ENCODE measurements around the gene IGSF8. TPM values are rescaled to one million over a fixed set of nuclear protein-coding genes. Genes with fewer than 3 reads are reported as not detected.

IGSF8 gene
- total and polyA plus RNA-seq, 4 donors: 23.5 to 39.5 (median 26.8) TPM

DNA sequence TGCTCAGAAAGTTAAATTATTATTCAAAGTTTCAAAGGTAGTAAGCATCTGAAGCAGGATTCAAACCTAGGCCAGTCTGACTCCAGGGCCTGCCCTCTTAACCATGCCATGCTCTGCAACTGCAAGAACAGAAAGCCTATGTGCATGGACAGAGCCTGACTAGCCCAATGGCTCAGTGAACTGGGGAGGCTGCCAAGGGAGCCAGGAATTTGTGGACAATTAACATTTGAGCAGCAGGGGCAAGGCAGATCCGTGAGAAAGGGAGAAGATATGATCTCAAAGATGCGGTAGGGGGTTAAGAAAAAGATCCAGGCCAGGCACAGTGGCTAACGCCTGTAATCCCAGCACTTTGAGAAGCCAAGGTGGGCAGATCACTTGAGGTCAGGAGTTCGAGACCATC is 46.5 kb upstream of the IGSF8 start:
- Histone ChIP-seq H3K9me3 (ENCODE audit: control insufficient read depth in 4 of 4, insufficient read depth in 3 of 4, low read length in 3 of 4) (peaks cover 0 to 2% (median 0%) of the 10 kb centered on the region in 4 donors), H3K27ac (ENCODE audit: low read depth in 1 of 2, low read length in 1 of 2) (no peak overlapping the region), H3K4me1 (ENCODE audit: control insufficient read depth in 5 of 5, insufficient read depth in 5 of 5, low read length in 5 of 5) (no peaks in the 10 kb centered on the region), H3K4me3 (no peak overlapping the region), H3K27me3 (ENCODE audit: control insufficient read depth in 3 of 3, insufficient read depth in 3 of 3, low read length in 2 of 3) (no peaks in the 10 kb centered on the region), H3K36me3 (ENCODE audit: control insufficient read depth in 4 of 4, insufficient read depth in 4 of 4, low read length in 4 of 4) (no peaks in the 10 kb centered on the region), H3K9ac (ENCODE audit: insufficient read depth in 1 of 2, low read length in 2 of 2) (no peak overlapping the region)
- DNase-seq (no peak), ATAC-seq (ENCODE audit: insufficient read depth, low FRiP score) (no peak)
- WGBS, 2 donors: 74 to 89% methylated on average over 4 of the region's 4 CpGs
- TF ChIP-seq, protein P1, sequence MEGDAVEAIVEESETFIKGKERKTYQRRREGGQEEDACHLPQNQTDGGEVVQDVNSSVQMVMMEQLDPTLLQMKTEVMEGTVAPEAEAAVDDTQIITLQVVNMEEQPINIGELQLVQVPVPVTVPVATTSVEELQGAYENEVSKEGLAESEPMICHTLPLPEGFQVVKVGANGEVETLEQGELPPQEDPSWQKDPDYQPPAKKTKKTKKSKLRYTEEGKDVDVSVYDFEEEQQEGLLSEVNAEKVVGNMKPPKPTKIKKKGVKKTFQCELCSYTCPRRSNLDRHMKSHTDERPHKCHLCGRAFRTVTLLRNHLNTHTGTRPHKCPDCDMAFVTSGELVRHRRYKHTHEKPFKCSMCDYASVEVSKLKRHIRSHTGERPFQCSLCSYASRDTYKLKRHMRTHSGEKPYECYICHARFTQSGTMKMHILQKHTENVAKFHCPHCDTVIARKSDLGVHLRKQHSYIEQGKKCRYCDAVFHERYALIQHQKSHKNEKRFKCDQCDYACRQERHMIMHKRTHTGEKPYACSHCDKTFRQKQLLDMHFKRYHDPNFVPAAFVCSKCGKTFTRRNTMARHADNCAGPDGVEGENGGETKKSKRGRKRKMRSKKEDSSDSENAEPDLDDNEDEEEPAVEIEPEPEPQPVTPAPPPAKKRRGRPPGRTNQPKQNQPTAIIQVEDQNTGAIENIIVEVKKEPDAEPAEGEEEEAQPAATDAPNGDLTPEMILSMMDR (IDR thresholded peaks at IDR 0.05; ENCODE audit: control extremely low read depth, extremely low read depth): no peak

DNA sequence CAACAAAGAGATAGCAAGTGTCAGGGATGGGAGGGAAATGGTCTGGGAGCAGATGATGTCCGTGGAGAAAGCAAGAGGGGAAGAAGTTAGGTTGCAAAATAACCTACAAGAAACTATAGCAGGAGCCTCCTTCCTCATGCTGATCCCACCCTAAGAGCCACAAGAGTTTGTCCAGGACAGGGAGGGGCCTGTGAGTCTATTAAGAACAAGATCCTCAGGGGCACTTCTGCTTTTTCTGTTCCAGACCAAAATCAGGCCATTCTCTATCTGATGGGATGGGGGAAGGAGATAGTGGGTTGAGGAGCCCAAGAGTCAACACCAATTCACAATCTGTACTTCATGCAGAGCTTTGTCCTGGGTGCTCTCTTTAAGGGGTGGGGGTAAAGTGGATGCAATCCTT is 45.3 kb upstream of the IGSF8 start:
- DNase-seq: no peak
- TF ChIP-seq, protein P1 (IDR thresholded peaks at IDR 0.05; ENCODE audit: control extremely low read depth, extremely low read depth): no peak
- 14 to 22% methylated on average over 1 of the region's 1 CpG for WGBS, 2 donors
- Histone ChIP-seq H3K36me3 (ENCODE audit: control insufficient read depth in 4 of 4, insufficient read depth in 4 of 4, low read length in 4 of 4) (no peaks in the 10 kb centered on the region), H3K27ac (ENCODE audit: low read depth in 1 of 2, low read length in 1 of 2) (no peak overlapping the region), H3K27me3 (ENCODE audit: control insufficient read depth in 3 of 3, insufficient read depth in 3 of 3, low read length in 2 of 3) (no peaks in the 10 kb centered on the region), H3K9me3 (ENCODE audit: control insufficient read depth in 4 of 4, insufficient read depth in 3 of 4, low read length in 3 of 4) (peaks cover 0 to 2% (median 0%) of the 10 kb centered on the region in 4 donors), H3K4me1 (ENCODE audit: control insufficient read depth in 5 of 5, insufficient read depth in 5 of 5, low read length in 5 of 5) (no peaks in the 10 kb centered on the region), H3K4me3 (no peak overlapping the region), H3K9ac (ENCODE audit: insufficient read depth in 1 of 2, low read length in 2 of 2) (no peak overlapping the region)
- peak; percentile 27 for ATAC-seq (ENCODE audit: insufficient read depth, low FRiP score)

GRCh38 chr1:160139840-160140239 is 41.4 kb upstream of the IGSF8 start:
- Histone ChIP-seq H3K9me3 (ENCODE audit: control insufficient read depth in 4 of 4, insufficient read depth in 3 of 4, low read length in 3 of 4) (peaks cover 0 to under 1% (median 0%) of the 10 kb centered on the region in 4 donors), H3K9ac (ENCODE audit: insufficient read depth in 1 of 2, low read length in 2 of 2) (no peak overlapping the region), H3K27me3 (ENCODE audit: control insufficient read depth in 3 of 3, insufficient read depth in 3 of 3, low read length in 2 of 3) (no peaks in the 10 kb centered on the region), H3K4me3 (no peak overlapping the region), H3K36me3 (ENCODE audit: control insufficient read depth in 4 of 4, insufficient read depth in 4 of 4, low read length in 4 of 4) (no peaks in the 10 kb centered on the region), H3K27ac (ENCODE audit: low read depth in 1 of 2, low read length in 1 of 2) (no peak overlapping the region), H3K4me1 (ENCODE audit: control insufficient read depth in 5 of 5, insufficient read depth in 5 of 5, low read length in 5 of 5) (no peaks in the 10 kb centered on the region)
- no peak for ATAC-seq (ENCODE audit: insufficient read depth, low FRiP score)
- whole genome bisulfite sequencing, 2 donors: 93 to 94% methylated on average over 8 of the region's 8 CpGs
- DNase-seq: no peak
- TF ChIP-seq, protein P1 (IDR thresholded peaks at IDR 0.05; ENCODE audit: control extremely low read depth, extremely low read depth): no peak

- 88 to 92% methylated on average over 8 of the region's 8 CpGs for WGBS, 2 donors
- Histone ChIP-seq H3K9ac (ENCODE audit: insufficient read depth in 1 of 2, low read length in 2 of 2) (no peak overlapping the region), H3K36me3 (ENCODE audit: control insufficient read depth in 4 of 4, insufficient read depth in 4 of 4, low read length in 4 of 4) (no peaks in the 10 kb centered on the region), H3K4me3 (no peak overlapping the region), H3K4me1 (ENCODE audit: control insufficient read depth in 5 of 5, insufficient read depth in 5 of 5, low read length in 5 of 5) (no peaks in the 10 kb centered on the region), H3K9me3 (ENCODE audit: control insufficient read depth in 4 of 4, insufficient read depth in 3 of 4, low read length in 3 of 4) (no peaks in the 10 kb centered on the region), H3K27ac (ENCODE audit: low read depth in 1 of 2, low read length in 1 of 2) (no peak overlapping the region), H3K27me3 (ENCODE audit: control insufficient read depth in 3 of 3, insufficient read depth in 3 of 3, low read length in 2 of 3) (no peaks in the 10 kb centered on the region)
- DNase-seq (no peak), ATAC-seq (ENCODE audit: insufficient read depth, low FRiP score) (no peak)
- TF ChIP-seq, protein P1 (IDR thresholded peaks at IDR 0.05; ENCODE audit: control extremely low read depth, extremely low read depth): no peak
Observed at GRCh38 chr1:160137216-160137862, 38.9 kb upstream of the IGSF8 start.

Data from lung (tissue), 12 donors.